Femur (tissue), 1 donor: Measurements from ENCODE around the gene ITGA3.

ENCODE experiments used
- DNase-seq: peaks from one replicate; pipeline ENCODE4 v3.0.0-alpha.2; 2017

ITGA3 gene

GRCh38 chr17:50112694-50113093, 56.8 kb downstream of the ITGA3 start:
- DNase-seq, result no peak

- no peak for DNase-seq
These were observed 57.9 kb downstream of the ITGA3 start for GRCh38 chr17:50113624-50114320.

- DNase-seq, result no peak
These were observed 58.5 kb downstream of the ITGA3 start for GRCh38 chr17:50114401-50114800.

GRCh38 chr17:50114849-50115357, 59.0 kb downstream of the ITGA3 start:
- no peak for DNase-seq

- no peak for DNase-seq
These were observed 59.8 kb downstream of the ITGA3 start for GRCh38 chr17:50115756-50116155.

GRCh38 chr17:50117202-50118051, 61.5 kb downstream of the ITGA3 start:
- DNase-seq, result peak; percentile 78

GRCh38 chr17:50118076-50118827, 62.3 kb downstream of the ITGA3 start:
- DNase-seq, result no peak

- DNase-seq, result no peak
These were observed 62.9 kb downstream of the ITGA3 start for GRCh38 chr17:50118828-50119218.

GRCh38 chr17:50120475-50121253, 64.8 kb downstream of the ITGA3 start:
- DNase-seq, result no peak

- DNase-seq, result no peak
These were observed 67.0 kb downstream of the ITGA3 start for GRCh38 chr17:50122945-50123344.

GRCh38 chr17:50123649-50124349, 67.9 kb downstream of the ITGA3 start:
- no peak for DNase-seq

- no peak for DNase-seq
These were observed 69.6 kb downstream of the ITGA3 start for GRCh38 chr17:50125420-50125997.

GRCh38 chr17:50127697-50128361, 71.9 kb downstream of the ITGA3 start:
- DNase-seq, result no peak

- DNase-seq, result peak; percentile 43
These were observed 72.8 kb downstream of the ITGA3 start for GRCh38 chr17:50128441-50129352.

GRCh38 chr17:50129353-50129727, 73.4 kb downstream of the ITGA3 start:
- DNase-seq, result no peak

GRCh38 chr17:50129728-50130558, 74.0 kb downstream of the ITGA3 start, which contains the start of gene SAMD14:
Gene SAMD14 (minus strand): TSS chr17:50130160. CDS start chr17:50124959, 5,201 bp downstream.
- DNase-seq, result peak; percentile 60

- peak; percentile 37 for DNase-seq
These were observed 74.8 kb downstream of the ITGA3 start for GRCh38 chr17:50130559-50131305.
